Measurements from ENCODE around the gene HEY2. TPM values are rescaled to one million over a fixed set of nuclear protein-coding genes. Genes with fewer than 3 reads are reported as not detected.
"Not testable (repeated sequence)": the region's sequence is repeated elsewhere in the genome, so short reads cannot be mapped to it uniquely, and the experiment has no call there.

The HEY2 gene
- 0.22 TPM in 1 of 2 replicates, not detected in the other for total RNA-seq

GRCh38 chr6:125749173-125749864 lies at the start of gene HEY2:
TSS of gene HEY2 (plus strand) at chr6:125749632. CDS start at chr6:125749777, 145 bp downstream.
- DNase-seq (ENCODE audit: low read depth in 2 of 2), result peak; percentile 93 to 94

DNA sequence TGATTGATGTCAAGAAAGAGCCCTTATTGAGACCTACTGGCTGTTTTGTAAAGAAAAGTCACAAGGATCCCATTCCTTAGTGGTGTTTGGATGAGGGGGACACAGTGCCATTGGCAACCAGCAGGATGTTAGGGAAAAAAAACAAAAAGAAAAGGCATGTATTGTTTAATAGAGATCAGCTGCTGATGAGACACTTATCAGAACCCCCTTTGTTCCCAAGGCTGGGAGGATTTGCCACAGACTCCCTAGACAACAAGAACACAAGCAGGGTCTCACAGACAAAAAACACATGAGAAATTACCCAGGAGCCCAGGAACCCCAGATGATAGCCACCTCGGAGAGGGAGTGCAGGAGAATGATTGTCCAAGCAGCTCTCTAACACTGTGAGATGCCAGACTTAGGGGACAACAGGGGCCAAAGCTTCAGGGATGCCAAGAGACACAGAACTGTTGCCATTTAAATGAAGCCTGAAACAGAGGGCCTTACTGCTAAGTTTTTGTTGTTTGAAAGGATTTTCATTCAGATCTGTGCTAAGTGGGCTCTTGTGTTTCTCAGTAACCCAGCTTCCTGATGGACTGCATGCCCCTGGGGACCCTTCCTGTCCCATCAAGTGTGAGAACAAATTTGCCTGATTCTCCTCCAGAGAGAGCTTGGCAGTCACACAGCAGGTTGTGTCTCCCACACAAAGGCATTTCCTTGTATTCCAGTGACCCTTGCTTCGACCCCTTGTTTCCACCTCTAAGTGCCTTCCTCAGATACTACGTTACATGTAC lies 48.7 kb upstream of the HEY2 start:
- no peak for DNase-seq (ENCODE audit: low read depth in 2 of 2)

- no peak for DNase-seq (ENCODE audit: low read depth in 2 of 2)
Observed at GRCh38 chr6:125701354-125701668, 48.1 kb upstream of the HEY2 start.

- not testable (repeated sequence) for DNase-seq (ENCODE audit: low read depth in 2 of 2)
Observed at GRCh38 chr6:125703882-125704281, 45.5 kb upstream of the HEY2 start.

- no peak for DNase-seq (ENCODE audit: low read depth in 2 of 2)
Observed at GRCh38 chr6:125707615-125708243, 41.7 kb upstream of the HEY2 start.

GRCh38 chr6:125711013-125711675 lies 38.3 kb upstream of the HEY2 start:
- DNase-seq (ENCODE audit: low read depth in 2 of 2), result no peak

DNA sequence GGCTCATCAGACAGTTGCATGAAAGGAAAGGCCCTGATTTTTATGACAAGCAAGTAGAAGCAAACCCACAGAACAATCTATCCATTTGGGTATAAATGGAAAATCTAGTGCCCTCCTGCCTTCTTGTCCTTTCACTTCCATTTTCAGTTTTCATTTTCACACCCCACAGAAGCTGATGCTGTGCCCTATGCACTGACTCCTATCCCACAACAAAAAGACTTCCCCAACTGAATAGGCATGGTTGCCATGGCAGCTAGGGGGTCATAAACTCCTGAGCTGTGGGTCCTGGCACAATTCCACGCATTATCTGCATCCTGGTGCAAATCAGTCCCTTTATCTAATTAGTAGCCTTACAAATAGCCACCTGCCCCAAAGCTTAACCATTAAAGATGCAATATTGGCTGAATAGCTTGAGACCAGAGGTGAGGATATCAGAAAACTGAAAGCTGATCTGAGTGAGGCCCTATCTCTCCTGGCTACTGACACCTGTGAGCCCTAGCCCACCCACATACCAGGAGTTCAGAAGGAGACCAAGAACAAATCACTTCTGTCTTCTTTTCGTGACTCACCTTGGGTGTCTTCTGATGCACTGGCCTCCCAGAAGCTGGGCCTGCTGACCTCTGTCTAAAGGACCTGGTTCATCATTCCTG lies 34.9 kb upstream of the HEY2 start:
- peak in 1 of 2 donors; percentile 14 for DNase-seq (ENCODE audit: low read depth in 2 of 2)

GRCh38 chr6:125717120-125717731 lies 32.2 kb upstream of the HEY2 start:
- DNase-seq (ENCODE audit: low read depth in 2 of 2), result no peak

DNA sequence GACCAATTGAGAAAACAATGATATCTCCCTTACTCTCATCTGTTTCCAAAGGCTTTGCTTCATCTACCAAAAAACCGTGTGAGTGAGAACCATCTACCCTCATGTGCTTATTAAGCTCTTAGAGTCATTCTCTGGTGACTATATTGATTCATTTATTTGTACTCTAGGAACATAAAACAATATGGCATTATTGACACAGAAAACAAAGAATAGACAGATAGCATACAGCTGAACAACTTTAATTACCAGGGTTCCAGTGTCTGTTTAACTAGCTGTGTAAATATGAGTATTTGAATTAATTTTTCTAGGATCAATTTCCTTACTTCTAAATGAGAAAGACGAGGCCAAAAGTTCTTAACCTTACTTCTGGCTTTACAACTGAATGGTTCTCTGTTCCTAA lies 31.3 kb upstream of the HEY2 start:
- DNase-seq (ENCODE audit: low read depth in 2 of 2), result no peak

DNA sequence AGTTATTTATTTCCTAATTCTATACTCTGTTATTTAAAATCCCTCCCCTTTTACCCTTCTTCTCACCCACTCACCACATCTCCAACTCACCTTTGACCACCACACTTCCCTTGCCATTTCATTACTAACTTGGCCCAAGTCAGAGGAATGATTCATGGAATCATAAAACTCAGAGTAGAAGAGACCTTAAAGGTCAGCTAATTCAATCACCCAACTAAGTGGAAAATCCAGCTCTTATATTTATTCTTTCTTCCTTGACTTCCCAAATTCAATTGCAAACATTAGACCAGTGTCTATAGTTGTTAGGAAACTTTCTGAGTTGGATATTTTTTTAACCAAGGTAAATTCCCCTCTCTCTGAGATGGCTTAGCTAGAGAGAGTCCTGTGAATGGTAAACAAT lies 26.5 kb upstream of the HEY2 start:
- peak in 1 of 2 donors; percentile 31 for DNase-seq (ENCODE audit: low read depth in 2 of 2)

DNA sequence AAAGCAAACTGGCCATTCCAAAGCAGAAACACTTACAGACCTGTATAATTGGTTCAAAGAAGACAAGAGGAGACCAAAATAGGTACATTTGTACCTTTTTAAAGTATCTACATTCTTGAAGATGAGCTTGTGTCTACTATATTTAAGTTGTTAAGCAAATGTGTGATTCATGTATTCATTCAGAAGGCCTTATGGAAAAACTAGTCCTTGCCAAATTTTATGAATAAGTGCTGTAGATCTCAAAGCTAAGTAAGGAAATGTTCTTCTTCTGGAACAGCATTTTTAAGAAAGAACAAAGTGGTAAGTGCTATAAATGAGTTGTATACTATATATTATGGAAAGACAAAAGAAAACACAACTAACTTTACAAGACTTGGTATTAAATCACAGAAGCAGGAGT lies 22.2 kb upstream of the HEY2 start:
- no peak for DNase-seq (ENCODE audit: low read depth in 2 of 2)

DNA sequence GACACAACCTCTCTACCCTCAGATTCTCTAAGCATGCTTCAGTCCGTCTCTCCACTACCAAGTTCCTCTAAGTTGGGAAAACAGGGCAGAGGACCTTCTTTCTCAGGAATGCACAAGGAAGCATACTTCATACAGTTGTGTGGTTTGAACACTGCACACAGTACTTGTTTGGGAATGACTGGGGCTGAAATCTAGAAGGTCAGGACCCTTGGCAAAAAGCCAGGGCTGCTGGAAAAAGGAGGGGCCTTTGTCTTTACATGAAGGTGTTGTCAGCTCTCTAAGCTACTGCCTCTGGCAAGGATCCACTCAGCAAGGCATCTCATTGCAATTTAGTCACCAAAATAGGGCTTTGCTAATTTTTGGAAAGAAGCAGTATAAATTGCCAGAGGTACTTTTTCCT lies 20.7 kb upstream of the HEY2 start:
- DNase-seq (ENCODE audit: low read depth in 2 of 2), result no peak

DNA sequence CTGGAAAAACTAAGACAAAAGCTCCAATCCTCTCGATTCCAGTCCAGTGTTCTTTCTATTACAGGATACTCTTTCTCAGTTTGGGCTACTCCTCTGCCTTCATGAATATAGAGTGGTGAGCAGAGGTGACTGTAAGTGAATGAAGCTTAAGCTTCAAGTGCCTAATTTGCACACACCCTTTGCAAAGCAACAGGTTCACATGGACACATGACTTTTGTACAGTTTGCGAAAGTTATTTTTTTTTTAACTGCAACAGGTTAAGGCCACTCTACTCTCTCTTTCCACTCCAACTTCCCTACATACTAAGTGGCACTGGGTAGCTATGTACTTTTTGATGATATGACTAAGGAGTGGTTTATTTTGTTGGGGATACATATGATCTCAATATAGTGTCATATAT lies 19.4 kb upstream of the HEY2 start:
- DNase-seq (ENCODE audit: low read depth in 2 of 2), result no peak

DNA sequence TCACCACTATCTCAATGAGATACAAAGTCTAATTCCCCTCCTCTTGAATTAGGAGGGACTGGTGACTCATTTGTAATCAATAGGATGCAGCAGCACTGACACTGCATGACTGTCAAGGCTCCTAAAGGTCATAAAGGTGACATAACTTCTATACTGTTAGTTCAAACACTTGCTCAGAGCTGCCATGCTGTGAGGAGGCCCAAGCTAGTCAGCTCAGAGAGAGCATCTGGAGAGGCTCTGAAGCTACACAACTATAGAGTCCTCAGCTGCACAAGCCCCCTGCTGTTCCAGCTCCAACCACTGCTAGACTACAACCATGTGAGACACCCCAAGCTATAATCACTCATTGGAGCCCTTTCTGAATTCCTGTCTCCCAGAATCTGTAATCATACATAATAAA lies 17.0 kb upstream of the HEY2 start:
- no peak for DNase-seq (ENCODE audit: low read depth in 2 of 2)

DNA sequence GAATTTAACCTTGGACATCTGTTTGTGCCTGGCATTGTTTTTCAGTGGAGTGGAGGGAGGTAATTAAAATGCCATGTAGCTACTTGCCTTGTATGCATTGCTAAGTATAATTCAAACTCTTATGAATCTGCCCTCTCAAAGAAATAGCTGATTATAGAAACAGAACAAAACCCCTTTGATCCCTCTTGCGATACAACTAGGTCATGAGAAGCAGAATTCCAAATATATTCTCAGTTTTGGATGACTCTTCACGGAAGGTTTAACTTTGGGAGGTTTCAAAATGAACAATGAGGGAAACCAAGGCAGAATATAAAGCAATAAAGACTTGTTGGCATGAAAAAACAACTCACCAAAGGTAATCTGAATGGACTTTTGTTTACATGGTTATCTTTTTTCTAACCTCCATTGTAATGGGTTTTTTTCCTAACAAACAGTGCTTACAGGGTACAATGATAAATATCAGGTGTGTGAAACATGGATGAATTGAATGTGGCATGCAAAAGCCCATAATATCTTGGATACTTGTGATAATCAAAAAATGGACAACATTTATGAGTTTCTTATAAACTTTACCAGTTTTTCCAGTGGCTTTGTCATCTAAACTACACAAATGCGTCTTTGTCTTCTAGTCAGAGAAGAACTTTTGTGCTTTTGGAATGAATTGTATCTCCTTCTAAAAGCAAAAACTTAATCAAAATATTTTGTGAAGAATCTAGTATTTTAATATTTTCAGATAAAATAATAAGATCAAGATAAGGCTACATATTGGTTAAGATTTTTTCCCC lies 15.7 kb upstream of the HEY2 start:
- no peak for DNase-seq (ENCODE audit: low read depth in 2 of 2)

- DNase-seq (ENCODE audit: low read depth in 2 of 2), result no peak
Observed at GRCh38 chr6:125738276-125738675, 11.2 kb upstream of the HEY2 start.

DNA sequence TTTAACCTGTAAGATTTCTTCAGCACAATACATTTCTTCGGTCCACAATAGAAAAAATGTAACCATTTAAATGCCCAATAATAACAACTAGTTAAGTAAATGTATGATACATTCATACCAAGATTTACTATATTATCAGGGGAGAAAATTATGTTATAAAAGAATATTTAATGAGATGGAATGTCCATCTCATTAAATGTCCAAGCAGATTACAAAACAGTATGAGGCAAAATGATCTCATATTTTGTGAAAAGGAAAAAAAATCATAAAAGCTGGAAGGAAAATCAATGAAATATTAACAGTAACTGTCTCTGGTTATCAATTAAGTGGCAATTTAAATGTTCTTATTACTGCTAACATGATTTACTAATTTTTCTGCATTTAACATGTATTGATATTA lies 10.1 kb upstream of the HEY2 start:
- no peak for DNase-seq (ENCODE audit: low read depth in 2 of 2)

GRCh38 chr6:125741336-125741735 lies 8.1 kb upstream of the HEY2 start:
- DNase-seq (ENCODE audit: low read depth in 2 of 2), result no peak

GRCh38 chr6:125742024-125742423 lies 7.4 kb upstream of the HEY2 start:
- no peak for DNase-seq (ENCODE audit: low read depth in 2 of 2)

- peak in 1 of 2 donors; percentile 40 for DNase-seq (ENCODE audit: low read depth in 2 of 2)
Observed at GRCh38 chr6:125742464-125743120, 6.8 kb upstream of the HEY2 start.

Data from lung microvascular endothelial cell (primary cell).